B cell (primary cell): ENCODE data around the gene TSPO. TPM values are rescaled to one million over a fixed set of nuclear protein-coding genes. Genes with fewer than 3 reads are reported as not detected.

Source experiments
- polyA plus RNA-seq: library from polyadenylated mRNA; depleted of rRNA; stranded (reverse); fragments of >200 nt; gene quantifications from 2 replicates; pipeline ENCODE4 v1.2.3, GENCODE V29; 2012
- total RNA-seq, 2 donors: library from RNA; stranded (reverse); fragments of 120-200 nt in 1 of 2; gene quantifications; 1 replicate in 1 of 2; 2 replicates in 1 of 2; pipeline versions ENCODE4 v1.2.3 to v1.2.4, GENCODE V29; 2013 to 2022

Gene TSPO
- total and polyA plus RNA-seq, 2 donors (not counting 1 experiment from before 2014, with no cell fraction given): 54.9 to 94.2 TPM

Other genes starting within 250 kb of the TSPO start
- gene PACSIN2, start 136.4 kb upstream of the TSPO start, total RNA-seq: 59.3 and 60.3 TPM in 2 replicates
- gene PACSIN2, start 136.4 kb upstream of the TSPO start, polyA plus RNA-seq: 26.9 and 32.5 TPM in 2 replicates
- gene TTLL1, start 62.2 kb upstream of the TSPO start, total RNA-seq: 2.1 and 3.0 TPM in 2 replicates
- gene TTLL1, start 62.2 kb upstream of the TSPO start, polyA plus RNA-seq: 2.5 and 3.3 TPM in 2 replicates
- 1.3 TPM in 2 replicates for gene BIK, start 40.8 kb upstream of the TSPO start, total RNA-seq
- 2.7 and 3.0 TPM in 2 replicates for gene BIK, start 40.8 kb upstream of the TSPO start, polyA plus RNA-seq
- gene MCAT, start 8.2 kb upstream of the TSPO start, total RNA-seq: 10.1 and 10.9 TPM in 2 replicates
- gene MCAT, start 8.2 kb upstream of the TSPO start, polyA plus RNA-seq: 8.4 and 16.3 TPM in 2 replicates
- 19.9 and 21.3 TPM in 2 replicates for gene TTLL12, start 35.6 kb downstream of the TSPO start, total RNA-seq
- 8.5 and 11.0 TPM in 2 replicates for gene TTLL12, start 35.6 kb downstream of the TSPO start, polyA plus RNA-seq
- not detected in 2 replicates for gene SCUBE1, start 191.8 kb downstream of the TSPO start, total RNA-seq
- 0.14 TPM in 1 of 2 replicates, not detected in the other for gene SCUBE1, start 191.8 kb downstream of the TSPO start, polyA plus RNA-seq